GM18498 (cell line): Measurements from ENCODE around the gene CNTN6.

Source experiments
- ATAC-seq: cut with Tn5 transposase; IDR thresholded peaks from one replicate; pipeline ENCODE4 v1.9.1; 2021; ENCODE audit warnings: mild to moderate bottlenecking, moderate library complexity; ENCODE audit not compliant: unreplicated experiment

The CNTN6 gene

DNA sequence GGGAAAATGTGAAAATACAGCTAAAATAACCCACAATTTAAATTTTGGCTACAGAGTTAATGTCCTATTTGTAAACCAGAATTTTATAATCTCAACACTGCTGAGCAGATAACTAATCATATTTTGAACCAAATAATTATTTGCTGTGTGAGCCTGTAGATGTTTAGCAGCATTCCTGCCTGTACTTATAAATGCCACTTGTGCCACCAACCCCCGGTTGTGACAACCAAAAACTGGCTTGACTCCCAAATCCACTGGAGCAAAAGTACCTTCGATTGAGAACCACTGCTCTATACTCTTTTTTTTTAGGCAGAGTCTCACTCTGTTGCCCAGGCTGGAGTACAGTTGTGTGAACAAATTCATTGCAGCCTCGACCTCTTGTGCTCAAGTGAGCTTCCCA lies 78.5 kb downstream of the CNTN6 start:
- ATAC-seq = no peak

DNA sequence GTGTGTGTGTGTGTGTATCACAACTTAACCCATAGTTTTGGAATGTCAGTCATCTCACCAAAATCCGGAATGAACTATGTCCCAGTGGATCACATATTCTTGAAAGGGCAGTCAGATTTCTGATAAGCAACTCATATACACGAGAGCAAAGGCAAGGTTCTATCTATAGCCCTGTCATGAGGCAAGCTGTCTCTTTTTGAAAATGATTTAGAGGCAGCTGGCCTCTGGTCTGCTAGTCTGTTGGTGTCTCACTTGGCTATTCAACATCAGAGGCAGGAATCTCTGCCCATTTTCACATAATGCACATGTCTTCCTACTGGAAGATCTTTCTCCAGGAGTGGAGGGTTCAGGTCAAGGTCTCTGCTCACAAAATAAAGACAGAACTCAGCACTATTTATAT lies 79.8 kb downstream of the CNTN6 start:
- ATAC-seq = no peak

DNA sequence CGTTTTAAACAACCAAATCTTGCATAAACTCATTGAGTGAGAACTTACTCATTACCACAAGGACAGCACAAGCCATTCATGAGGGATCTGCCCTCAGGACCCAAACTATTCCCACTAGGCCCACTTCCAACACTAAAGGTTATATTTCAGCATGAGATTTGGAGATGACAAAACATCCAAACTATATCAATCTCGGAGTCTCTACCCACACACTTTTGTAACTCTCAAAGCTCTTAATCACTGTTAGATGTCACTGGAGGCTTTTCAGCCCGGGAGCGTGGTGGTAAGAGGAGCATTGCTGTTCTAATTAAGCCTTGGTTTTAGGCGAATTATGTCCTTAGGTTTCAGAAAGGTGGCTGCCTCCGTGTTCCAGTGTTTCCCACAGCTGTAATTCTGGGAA lies 86.3 kb downstream of the CNTN6 start:
- ATAC-seq = no peak

DNA sequence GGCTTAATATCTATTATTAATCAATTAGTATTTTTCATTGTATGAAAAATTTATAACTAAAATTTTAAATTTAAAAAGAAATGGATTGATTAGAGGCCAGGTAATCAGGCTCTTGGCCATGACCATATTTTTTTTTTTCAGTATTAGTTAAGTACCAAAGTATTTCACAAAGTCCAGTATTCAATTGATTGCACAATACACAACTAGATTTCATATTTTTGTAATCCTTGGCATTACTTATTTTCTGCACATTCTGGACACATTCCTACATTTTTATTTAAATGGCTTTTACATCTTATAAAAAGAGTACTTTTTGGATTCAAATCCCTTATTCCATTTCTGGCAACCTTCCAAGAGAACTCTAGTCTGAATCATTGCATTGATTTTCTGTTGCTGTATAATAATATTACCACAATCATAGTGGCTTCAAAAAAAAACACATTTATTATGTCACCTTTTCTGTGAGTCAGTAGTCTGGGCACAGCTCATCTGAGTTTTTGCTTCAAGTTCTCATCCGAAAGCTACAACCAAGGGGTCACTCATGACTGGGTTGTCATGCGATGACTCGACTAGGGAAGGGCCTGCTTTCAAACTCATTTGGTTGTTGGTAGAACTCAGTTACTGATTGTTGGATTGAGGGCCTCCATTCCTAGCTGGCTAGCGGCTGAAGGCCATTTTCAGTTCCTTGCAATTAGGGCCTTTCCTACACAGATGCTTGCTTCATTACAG lies 90.7 kb downstream of the CNTN6 start:
- ATAC-seq = no peak

- no peak for ATAC-seq
These were observed 97.7 kb downstream of the CNTN6 start for GRCh38 chr3:1190569-1190968.

GRCh38 chr3:1191026-1191425 lies 98.2 kb downstream of the CNTN6 start:
- no peak for ATAC-seq

GRCh38 chr3:1195947-1196346 lies 103.1 kb downstream of the CNTN6 start:
- no peak for ATAC-seq

GRCh38 chr3:1197051-1197450 lies 104.2 kb downstream of the CNTN6 start:
- ATAC-seq = no peak

DNA sequence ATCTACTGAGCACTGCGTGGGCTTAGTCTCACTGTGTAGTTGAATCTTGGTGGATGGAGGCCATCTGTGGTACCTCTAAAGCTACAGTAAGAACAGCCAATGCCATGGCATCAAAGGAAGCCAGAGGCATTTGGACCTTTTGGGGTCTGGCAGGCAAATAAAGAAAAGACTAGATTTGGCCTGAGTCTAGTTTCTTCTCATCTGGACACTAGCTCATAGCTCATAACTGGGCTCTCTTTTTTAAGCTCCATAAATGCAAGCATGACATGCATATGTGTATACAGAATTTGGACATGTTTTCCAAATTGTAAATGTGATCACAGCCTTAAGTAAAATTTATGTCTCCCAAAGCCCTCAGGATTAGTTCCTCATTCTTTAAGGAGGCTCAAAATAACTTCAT lies 107.5 kb downstream of the CNTN6 start:
- ATAC-seq = no peak

GRCh38 chr3:1207904-1208303 lies 115.1 kb downstream of the CNTN6 start:
- no peak for ATAC-seq

DNA sequence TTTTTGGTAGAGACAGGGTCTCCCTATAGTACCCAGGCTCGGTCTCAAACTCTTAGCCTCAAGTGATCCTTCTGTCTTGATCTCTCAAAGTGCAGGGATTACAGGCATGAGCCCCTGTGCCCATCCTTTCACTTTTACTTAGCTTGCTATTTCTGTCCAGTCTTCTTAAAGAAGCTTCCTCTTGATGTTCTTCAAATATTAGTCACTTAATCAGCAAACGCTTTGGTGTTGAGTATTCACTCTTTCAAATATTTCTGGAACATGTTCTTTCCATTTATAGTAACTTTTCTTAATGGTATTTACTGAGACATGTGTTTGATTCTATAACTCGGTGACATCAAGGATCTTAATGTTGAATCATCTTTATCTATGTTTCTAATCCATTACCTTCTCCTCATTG lies 122.1 kb downstream of the CNTN6 start:
- ATAC-seq = no peak

DNA sequence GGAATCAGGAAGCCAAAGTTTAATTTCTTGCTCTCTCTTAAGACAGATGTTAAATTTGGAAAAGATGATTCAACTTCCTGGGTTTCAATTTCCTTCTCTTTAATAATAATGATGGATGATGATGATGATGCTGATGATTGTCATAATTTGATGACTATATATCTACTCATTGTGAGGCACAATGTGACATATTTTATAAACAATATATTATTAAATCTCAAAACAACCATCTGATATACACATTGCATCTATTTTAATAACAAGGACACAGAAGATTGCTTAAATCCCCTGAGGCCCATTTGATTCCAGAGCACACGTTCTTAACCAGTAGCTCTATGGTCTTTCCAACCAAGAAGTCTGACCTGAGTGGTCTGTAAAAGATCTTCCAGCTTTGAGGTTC lies 124.0 kb downstream of the CNTN6 start:
- no peak for ATAC-seq

- no peak for ATAC-seq
These were observed 134.3 kb downstream of the CNTN6 start for GRCh38 chr3:1227111-1227510.

- no peak for ATAC-seq
These were observed 135.5 kb downstream of the CNTN6 start for GRCh38 chr3:1228289-1228688.

- no peak for ATAC-seq
These were observed 138.1 kb downstream of the CNTN6 start for GRCh38 chr3:1230920-1231319.

GRCh38 chr3:1232276-1232675 lies 139.5 kb downstream of the CNTN6 start:
- ATAC-seq = no peak

DNA sequence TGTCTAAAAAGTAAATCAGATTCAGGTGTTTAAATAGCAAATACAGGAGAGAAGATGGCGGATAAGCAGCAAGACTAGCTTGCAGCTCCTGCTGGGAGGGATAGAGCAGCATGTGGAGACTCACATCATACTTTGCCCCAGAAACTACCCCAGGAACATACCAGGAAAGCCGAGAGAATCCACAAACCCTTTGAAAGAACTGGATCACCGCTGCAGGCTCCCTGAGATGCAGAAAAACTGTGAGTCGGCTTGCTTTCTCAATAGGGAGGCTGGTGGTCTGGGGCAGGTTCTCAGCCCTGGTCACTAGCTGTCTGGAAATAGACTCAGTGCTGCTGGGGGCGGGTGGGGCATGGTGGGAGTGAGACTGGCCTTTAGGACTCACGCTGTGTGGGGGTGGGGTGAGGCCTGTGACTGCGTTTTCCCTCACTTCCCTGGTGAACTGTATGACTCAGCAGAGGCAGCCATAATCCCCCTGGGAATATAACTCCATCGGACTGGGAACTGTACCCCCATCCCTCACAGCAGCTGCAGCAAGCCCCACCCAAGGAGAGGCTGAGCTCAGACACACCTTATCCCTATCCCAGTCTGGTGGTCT lies 142.8 kb downstream of the CNTN6 start:
- ATAC-seq = no peak

DNA sequence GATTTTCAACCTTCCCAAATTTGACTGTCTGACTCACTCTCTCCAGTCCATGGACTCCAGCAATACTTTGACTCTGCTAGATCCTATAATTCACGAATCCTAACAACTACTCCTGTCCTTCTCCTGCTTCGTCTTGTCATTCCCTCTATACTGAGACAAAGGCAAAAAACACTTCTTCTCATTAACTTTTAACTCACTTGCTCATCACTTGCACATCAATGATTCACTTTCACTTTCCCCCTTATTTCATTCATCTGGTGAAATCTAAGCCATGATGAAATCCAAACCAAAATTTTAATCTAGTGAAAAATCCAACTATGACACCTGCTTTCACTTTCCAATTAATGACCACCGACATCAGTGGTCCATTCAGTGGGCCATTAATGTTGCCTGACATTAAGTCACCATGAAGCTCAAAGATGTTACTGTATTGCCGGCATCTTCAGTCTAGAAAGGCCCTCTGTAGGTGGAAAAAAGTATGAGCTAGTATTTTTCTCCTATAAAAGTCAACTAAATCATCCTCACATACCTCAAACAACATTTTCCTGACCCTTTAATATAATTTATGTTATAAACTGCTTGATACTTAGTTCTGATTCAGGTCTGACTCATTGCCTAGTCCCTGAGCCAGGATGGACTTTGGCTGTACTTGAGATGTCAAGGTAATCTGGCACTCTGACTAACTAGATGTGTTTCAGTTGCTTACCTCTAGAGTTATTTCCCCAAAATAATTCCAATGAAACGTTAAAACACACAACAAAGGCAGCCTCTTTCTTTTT lies 158.6 kb downstream of the CNTN6 start:
- ATAC-seq = no peak

DNA sequence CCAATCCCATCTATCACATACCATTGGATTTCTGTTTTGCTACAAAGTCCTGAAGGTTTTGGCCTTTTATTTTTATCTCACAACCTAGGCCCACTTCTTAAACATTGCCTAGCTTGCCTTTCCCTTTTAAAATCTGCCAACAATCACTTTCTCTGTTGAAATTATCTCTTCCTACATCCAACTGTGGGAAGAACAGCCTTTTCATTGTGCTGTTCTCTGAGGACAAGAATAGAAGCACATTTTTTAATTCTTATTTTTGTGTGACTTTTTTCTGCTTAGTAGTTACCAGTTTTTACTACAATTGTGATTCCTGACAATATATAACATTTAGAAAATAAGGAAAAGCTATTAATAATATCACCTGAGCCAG lies 159.2 kb downstream of the CNTN6 start:
- no peak for ATAC-seq

GRCh38 chr3:1262246-1262645 lies 169.4 kb downstream of the CNTN6 start:
- ATAC-seq = no peak

GRCh38 chr3:1263121-1263520 lies 170.3 kb downstream of the CNTN6 start:
- no peak for ATAC-seq

GRCh38 chr3:1269808-1270207 lies 177.0 kb downstream of the CNTN6 start:
- no peak for ATAC-seq
